ENCODE results near the gene B3GNT8. TPM values are rescaled to one million over a fixed set of nuclear protein-coding genes. Genes with fewer than 3 reads are reported as not detected.

Gene B3GNT8
- total and polyA plus RNA-seq, 9 of the 15 experiments (the other 6 are each of a cell fraction or from before 2014, with no cell fraction given) = 0.11 to 2.9 (median 0.65) TPM; not detected in 2

DNA sequence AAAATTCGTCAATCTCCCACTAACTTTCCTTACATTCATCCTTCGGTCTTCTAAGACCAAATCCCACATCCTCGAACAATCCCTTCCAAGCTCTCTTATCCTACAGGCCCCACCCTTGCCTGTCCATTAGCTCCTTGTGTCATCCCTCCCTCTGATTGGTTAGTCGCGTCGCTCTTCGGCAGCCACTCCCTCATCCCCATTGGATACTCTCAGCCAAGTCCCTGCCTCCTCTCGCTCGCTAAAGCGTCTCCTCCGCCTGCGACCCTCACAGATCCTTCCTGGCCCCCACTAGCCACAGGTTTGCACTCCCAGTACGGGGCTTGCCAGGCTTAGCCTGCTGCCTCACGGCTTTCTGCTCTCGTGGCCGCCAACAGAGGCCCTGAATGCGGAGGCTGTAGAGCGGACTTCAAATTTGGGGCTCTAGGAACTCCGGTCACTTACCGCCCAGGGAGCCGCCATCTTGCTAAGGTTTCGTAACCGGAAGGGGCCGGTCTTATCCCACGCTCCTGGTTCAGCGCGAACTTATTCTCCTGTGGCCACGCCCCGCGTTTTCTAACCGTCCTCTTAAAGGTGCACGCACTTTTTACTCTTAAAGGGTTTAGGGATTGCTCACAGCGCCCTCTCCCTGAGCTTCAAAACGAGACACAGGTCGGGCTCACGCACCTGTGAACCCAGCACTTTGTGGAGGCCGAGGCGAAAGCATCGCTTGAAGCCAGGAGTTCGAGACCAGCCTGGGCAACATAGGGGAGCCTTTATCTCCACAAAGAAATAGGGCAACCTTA, 12.5 kb upstream of the B3GNT8 start, which contains the start of gene DMAC2 (continued):
- TF ChIP-seq, protein P1, sequence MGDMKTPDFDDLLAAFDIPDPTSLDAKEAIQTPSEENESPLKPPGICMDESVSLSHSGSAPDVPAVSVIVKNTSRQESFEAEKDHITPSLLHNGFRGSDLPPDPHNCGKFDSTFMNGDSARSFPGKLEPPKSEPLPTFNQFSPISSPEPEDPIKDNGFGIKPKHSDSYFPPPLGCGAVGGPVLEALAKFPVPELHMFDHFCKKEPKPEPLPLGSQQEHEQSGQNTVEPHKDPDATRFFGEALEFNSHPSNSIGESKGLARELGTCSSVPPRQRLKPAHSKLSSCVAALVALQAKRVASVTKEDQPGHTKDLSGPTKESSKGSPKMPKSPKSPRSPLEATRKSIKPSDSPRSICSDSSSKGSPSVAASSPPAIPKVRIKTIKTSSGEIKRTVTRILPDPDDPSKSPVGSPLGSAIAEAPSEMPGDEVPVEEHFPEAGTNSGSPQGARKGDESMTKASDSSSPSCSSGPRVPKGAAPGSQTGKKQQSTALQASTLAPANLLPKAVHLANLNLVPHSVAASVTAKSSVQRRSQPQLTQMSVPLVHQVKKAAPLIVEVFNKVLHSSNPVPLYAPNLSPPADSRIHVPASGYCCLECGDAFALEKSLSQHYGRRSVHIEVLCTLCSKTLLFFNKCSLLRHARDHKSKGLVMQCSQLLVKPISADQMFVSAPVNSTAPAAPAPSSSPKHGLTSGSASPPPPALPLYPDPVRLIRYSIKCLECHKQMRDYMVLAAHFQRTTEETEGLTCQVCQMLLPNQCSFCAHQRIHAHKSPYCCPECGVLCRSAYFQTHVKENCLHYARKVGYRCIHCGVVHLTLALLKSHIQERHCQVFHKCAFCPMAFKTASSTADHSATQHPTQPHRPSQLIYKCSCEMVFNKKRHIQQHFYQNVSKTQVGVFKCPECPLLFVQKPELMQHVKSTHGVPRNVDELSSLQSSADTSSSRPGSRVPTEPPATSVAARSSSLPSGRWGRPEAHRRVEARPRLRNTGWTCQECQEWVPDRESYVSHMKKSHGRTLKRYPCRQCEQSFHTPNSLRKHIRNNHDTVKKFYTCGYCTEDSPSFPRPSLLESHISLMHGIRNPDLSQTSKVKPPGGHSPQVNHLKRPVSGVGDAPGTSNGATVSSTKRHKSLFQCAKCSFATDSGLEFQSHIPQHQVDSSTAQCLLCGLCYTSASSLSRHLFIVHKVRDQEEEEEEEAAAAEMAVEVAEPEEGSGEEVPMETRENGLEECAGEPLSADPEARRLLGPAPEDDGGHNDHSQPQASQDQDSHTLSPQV (IDR thresholded peaks at IDR 0.05) = no peak
- no peak for TF ChIP-seq DMBX1 (CRISPR knock-in tag; IDR thresholded peaks at IDR 0.05; ENCODE audit: borderline replicate concordance)
- TF ChIP-seq, protein P2, sequence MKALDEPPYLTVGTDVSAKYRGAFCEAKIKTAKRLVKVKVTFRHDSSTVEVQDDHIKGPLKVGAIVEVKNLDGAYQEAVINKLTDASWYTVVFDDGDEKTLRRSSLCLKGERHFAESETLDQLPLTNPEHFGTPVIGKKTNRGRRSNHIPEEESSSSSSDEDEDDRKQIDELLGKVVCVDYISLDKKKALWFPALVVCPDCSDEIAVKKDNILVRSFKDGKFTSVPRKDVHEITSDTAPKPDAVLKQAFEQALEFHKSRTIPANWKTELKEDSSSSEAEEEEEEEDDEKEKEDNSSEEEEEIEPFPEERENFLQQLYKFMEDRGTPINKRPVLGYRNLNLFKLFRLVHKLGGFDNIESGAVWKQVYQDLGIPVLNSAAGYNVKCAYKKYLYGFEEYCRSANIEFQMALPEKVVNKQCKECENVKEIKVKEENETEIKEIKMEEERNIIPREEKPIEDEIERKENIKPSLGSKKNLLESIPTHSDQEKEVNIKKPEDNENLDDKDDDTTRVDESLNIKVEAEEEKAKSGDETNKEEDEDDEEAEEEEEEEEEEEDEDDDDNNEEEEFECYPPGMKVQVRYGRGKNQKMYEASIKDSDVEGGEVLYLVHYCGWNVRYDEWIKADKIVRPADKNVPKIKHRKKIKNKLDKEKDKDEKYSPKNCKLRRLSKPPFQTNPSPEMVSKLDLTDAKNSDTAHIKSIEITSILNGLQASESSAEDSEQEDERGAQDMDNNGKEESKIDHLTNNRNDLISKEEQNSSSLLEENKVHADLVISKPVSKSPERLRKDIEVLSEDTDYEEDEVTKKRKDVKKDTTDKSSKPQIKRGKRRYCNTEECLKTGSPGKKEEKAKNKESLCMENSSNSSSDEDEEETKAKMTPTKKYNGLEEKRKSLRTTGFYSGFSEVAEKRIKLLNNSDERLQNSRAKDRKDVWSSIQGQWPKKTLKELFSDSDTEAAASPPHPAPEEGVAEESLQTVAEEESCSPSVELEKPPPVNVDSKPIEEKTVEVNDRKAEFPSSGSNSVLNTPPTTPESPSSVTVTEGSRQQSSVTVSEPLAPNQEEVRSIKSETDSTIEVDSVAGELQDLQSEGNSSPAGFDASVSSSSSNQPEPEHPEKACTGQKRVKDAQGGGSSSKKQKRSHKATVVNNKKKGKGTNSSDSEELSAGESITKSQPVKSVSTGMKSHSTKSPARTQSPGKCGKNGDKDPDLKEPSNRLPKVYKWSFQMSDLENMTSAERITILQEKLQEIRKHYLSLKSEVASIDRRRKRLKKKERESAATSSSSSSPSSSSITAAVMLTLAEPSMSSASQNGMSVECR (CRISPR knock-in tag; IDR thresholded peaks at IDR 0.05) = peak; percentile 74
- TF ChIP-seq KLF13 (tag; IDR thresholded peaks at IDR 0.05; ENCODE audit: borderline replicate concordance, low read depth) = no peak
- TF ChIP-seq ZNF316 (IDR thresholded peaks at IDR 0.05) = no peak
- no peak for TF ChIP-seq BRF1 (IDR thresholded peaks at IDR 0.05; ENCODE audit: borderline replicate concordance, extremely low read depth, insufficient read length)
- TF ChIP-seq CEBPG (CRISPR knock-in tag; IDR thresholded peaks at IDR 0.05) = peak; percentile 89
- TF ChIP-seq CEBPG (tag; conservative IDR thresholded peaks at IDR 0.05 in 1 of 2, IDR thresholded peaks at IDR 0.05 in 1 of 2) = peak; percentile 91 to 93
- no peak for TF ChIP-seq ZNF384 (IDR thresholded peaks at IDR 0.05; ENCODE audit: low read depth, low read length)
- TF ChIP-seq TBP (optimal IDR thresholded peaks at IDR 0.05; ENCODE audit: low read depth, low read length) = peak; percentile 91
- TF ChIP-seq KAT8 (IDR thresholded peaks at IDR 0.05; ENCODE audit: low read depth) = no peak
- TF ChIP-seq, protein P3, sequence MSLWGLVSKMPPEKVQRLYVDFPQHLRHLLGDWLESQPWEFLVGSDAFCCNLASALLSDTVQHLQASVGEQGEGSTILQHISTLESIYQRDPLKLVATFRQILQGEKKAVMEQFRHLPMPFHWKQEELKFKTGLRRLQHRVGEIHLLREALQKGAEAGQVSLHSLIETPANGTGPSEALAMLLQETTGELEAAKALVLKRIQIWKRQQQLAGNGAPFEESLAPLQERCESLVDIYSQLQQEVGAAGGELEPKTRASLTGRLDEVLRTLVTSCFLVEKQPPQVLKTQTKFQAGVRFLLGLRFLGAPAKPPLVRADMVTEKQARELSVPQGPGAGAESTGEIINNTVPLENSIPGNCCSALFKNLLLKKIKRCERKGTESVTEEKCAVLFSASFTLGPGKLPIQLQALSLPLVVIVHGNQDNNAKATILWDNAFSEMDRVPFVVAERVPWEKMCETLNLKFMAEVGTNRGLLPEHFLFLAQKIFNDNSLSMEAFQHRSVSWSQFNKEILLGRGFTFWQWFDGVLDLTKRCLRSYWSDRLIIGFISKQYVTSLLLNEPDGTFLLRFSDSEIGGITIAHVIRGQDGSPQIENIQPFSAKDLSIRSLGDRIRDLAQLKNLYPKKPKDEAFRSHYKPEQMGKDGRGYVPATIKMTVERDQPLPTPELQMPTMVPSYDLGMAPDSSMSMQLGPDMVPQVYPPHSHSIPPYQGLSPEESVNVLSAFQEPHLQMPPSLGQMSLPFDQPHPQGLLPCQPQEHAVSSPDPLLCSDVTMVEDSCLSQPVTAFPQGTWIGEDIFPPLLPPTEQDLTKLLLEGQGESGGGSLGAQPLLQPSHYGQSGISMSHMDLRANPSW (CRISPR knock-in tag; IDR thresholded peaks at IDR 0.05) = peak; percentile 87; the same call in 1 of the 2 replicates
- TF ChIP-seq ZBTB1 (CRISPR knock-in tag; IDR thresholded peaks at IDR 0.05; ENCODE audit: borderline replicate concordance, low read depth) = no peak
- no peak for TF ChIP-seq FOXK1 (CRISPR knock-in tag; IDR thresholded peaks at IDR 0.05; ENCODE audit: borderline replicate concordance)
- TF ChIP-seq ZNF445 (CRISPR knock-in tag; IDR thresholded peaks at IDR 0.05; ENCODE audit: low read depth) = no peak
- TF ChIP-seq EHMT2 (IDR thresholded peaks at IDR 0.05) = peak; percentile 67; the same call in 1 of the 2 replicates

All from K562 (cell line).